ENCODE measurements around the gene PPCDC.
A peak's percentile ranks its signal among the peaks of the same experiment; 100 is the strongest.

The PPCDC gene

DNA sequence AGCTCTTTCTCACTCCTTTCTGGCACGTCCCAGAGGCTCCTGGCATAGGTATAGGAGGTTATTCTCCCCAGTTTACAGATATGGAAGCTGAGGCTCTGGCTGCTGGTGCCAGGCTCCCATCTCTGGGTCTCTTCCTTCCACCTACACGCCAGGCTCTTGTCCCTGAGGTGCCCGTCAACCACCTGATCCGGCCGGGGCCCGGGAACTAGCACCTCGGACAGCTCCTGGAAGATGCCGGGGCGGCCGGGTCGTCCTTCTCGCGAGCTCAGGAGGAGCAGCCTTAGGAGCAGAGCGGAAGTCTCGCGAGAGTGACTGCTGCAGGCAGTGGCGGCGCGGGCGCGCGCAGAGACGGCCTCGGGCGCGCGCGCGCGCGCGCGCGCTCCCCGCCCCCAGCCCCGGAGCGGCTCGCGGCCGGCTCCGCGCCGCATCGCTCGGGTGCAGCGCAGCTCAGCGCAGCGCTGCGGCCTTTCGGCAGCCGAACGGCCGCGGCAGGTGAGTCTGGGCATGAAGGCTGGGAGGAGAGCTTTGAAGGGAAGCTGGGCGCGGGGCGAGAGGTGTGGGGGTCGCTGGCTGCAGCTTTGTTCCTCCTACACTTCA, 28.1 kb upstream of the PPCDC start, which contains the start of gene SCAMP5:
Gene SCAMP5, plus strand, starts transcription at position 382 of the 597 bp plus-strand sequence. CDS start 16,277 bp downstream, outside the sequence.
- peak; percentile 81 for DNase-seq (ENCODE audit: low read depth)
- in situ Hi-C loops (cut with HindIII; ENCODE audit: low sequenced_read_pairs) = no loop called here

DNA sequence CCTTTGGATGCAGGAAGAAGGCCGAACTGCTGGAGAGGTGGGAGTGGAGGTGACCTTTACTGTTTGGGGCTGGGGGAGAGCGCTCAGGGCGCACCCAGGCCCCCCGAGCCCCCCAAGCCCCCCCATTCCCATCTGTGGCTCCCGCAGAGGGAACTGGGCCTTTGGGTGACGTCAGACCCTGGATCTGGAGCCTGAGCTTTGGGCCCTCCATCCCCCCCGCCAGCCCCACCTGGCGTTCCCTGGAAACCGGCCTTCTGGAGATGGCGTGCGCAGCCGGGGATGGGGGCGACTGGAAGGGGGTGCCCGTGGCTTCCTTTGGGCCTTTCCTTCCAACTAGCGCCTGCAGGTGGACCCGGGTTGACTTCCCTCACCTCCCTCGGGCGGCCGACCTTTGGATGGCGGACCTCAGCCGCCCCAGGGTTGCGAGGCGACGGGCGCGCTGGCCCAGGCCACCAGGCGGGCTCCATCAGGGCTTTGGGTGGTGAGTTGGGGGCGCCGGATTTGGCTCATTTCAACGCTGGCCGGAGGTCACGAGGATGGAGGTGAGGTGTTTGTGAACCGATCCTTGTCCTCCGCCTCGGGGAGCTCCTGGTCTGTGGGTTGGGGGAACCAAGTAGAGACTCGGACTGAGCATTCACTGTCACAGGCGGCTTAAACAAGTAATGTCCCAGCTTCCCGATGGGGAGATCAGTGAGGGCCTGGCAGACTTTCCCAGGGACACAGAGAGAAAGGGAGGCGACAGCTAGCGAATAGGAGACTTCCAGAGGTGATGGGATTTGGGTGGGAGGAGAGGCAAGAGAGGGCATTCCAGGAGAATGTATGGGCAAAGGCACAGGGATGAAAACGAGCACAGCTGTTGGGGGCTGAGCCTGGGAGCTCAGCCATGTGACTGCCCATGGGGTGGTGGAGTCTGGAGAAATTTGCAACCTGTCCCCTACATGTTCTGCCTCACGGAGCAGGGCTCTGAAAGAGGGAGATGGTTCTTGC, 27.3 kb upstream of the PPCDC start:
- in situ Hi-C loops (cut with HindIII; ENCODE audit: low sequenced_read_pairs) = no loop called here
- no peak for DNase-seq (ENCODE audit: low read depth)
- TF ChIP-seq, protein P1, sequence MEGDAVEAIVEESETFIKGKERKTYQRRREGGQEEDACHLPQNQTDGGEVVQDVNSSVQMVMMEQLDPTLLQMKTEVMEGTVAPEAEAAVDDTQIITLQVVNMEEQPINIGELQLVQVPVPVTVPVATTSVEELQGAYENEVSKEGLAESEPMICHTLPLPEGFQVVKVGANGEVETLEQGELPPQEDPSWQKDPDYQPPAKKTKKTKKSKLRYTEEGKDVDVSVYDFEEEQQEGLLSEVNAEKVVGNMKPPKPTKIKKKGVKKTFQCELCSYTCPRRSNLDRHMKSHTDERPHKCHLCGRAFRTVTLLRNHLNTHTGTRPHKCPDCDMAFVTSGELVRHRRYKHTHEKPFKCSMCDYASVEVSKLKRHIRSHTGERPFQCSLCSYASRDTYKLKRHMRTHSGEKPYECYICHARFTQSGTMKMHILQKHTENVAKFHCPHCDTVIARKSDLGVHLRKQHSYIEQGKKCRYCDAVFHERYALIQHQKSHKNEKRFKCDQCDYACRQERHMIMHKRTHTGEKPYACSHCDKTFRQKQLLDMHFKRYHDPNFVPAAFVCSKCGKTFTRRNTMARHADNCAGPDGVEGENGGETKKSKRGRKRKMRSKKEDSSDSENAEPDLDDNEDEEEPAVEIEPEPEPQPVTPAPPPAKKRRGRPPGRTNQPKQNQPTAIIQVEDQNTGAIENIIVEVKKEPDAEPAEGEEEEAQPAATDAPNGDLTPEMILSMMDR (IDR thresholded peaks at IDR 0.05; ENCODE audit: low read depth, low read length, missing control alignments) = no peak

More for the DNA sequence above, 28.1 kb upstream of the PPCDC start, which contains the start of gene SCAMP5:
- H3K4me3 ChIP-seq (ENCODE audit: low read depth, low read length) = peak within 1 kb of the TSS; percentile 67
- TF ChIP-seq, protein P1 (IDR thresholded peaks at IDR 0.05; ENCODE audit: low read depth, low read length, missing control alignments) = no peak

DNA sequence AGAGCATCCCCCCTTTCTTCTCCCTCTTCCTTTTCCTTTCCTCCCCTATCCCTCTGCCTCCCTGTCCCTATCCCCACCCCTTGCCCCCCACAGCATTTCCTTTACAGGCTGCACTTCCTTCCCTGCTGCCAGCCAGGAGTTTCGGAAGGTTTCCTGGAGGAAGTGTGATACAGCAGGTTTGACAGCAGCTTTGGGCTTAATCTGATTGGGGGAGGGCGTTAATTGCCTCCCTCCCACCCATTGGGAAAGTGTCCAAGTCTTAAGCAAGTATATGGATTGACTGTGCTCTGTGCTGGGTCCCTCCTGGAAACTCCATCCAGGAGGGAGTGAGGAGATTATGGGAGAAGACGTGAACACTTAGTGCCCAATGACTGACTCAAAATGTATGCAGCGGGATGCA, 26.2 kb upstream of the PPCDC start:
- no peak overlapping the region for H3K4me3 ChIP-seq (ENCODE audit: low read depth, low read length)
- DNase-seq (ENCODE audit: low read depth) = no peak
- TF ChIP-seq, protein P1 (IDR thresholded peaks at IDR 0.05; ENCODE audit: low read depth, low read length, missing control alignments) = no peak
- in situ Hi-C loops (cut with HindIII; ENCODE audit: low sequenced_read_pairs) = no loop called here

More for the DNA sequence above, 27.3 kb upstream of the PPCDC start:
- peak overlapping the region; percentile 67 for H3K4me3 ChIP-seq (ENCODE audit: low read depth, low read length)

DNA sequence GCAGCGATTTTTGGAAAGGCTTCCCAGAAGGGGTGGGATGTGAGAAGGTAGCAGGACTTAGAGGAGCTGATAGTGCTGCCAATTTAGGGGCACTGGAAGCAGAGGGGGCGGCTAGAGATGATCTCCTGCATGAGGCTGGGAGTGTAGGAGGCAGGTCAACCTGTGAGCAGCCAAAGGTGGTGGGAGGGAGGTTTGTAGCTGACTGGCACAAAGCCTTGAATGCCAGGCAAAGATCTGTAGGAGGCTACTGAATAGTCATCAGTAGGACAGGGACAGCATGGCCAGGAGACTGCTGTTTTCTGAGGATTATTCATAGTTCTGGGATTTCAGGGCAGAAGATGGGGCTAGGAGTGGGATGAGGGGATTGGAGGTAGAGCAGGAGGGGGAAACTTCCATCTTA, 25.8 kb upstream of the PPCDC start:
- in situ Hi-C loops (cut with HindIII; ENCODE audit: low sequenced_read_pairs) = no loop called here

DNA sequence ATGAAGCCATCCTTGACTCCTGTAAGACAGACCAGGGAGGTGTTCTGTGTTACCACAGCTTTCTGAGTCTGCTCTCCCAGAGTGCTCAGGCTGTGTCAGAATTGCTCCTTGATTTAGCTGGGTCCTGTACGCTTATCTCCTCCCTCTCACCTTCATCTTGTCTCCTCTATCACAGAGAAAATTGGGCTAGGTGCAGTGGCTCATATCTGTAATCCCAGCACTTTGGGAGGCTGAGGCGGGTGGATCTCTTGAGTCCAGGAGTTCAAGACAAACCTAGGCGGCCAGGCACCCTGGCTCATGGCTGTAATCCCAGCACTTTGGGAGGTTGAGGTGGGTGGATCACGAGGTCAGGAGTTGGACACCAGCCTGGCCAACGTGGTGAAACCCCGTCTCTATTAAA, 22.1 kb upstream of the PPCDC start:
- in situ Hi-C loops (cut with HindIII; ENCODE audit: low sequenced_read_pairs) = no loop called here
- DNase-seq (ENCODE audit: low read depth) = no peak
- no peak overlapping the region for H3K4me3 ChIP-seq (ENCODE audit: low read depth, low read length)
- TF ChIP-seq, protein P1 (IDR thresholded peaks at IDR 0.05; ENCODE audit: low read depth, low read length, missing control alignments) = no peak

More for the DNA sequence above, 25.8 kb upstream of the PPCDC start:
- H3K4me3 ChIP-seq (ENCODE audit: low read depth, low read length) = no peak overlapping the region
- no peak for DNase-seq (ENCODE audit: low read depth)
- TF ChIP-seq, protein P1 (IDR thresholded peaks at IDR 0.05; ENCODE audit: low read depth, low read length, missing control alignments) = no peak

DNA sequence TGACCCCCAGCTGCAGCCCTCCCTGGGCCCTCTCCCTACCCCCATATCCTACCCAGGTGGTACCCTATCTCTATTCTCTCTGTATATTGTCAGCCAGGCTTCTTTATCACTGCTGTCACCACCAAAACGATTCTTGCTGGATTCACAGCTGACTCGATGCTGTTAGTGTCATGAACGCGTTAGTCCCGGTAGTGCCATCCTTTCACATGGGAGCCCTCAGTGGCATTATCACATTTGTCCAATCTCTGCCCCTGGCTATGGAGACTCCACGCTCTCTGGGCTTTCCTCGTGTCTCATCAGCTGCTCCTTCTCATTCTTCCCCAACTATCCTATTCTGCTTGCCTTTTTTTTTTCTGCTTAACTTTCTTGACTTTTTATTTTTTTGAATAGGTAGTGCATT, 21.0 kb upstream of the PPCDC start:
- H3K4me3 ChIP-seq (ENCODE audit: low read depth, low read length) = no peak overlapping the region
- in situ Hi-C loops (cut with HindIII; ENCODE audit: low sequenced_read_pairs) = no loop called here
- no peak for DNase-seq (ENCODE audit: low read depth)
- TF ChIP-seq, protein P1 (IDR thresholded peaks at IDR 0.05; ENCODE audit: low read depth, low read length, missing control alignments) = no peak

All from astrocyte of the cerebellum (primary cell).